Astrocyte of the hippocampus (primary cell): Measurements from ENCODE around the gene RABL6.
"Not testable (repeated sequence)": the region's sequence is repeated elsewhere in the genome, so short reads cannot be mapped to it uniquely, and the experiment has no call there.

Source experiments
- DNase-seq: peaks from one replicate; pipeline ENCODE4 v3.0.0; 2011; ENCODE audit warnings: low read depth, low spot score

RABL6 gene

DNA sequence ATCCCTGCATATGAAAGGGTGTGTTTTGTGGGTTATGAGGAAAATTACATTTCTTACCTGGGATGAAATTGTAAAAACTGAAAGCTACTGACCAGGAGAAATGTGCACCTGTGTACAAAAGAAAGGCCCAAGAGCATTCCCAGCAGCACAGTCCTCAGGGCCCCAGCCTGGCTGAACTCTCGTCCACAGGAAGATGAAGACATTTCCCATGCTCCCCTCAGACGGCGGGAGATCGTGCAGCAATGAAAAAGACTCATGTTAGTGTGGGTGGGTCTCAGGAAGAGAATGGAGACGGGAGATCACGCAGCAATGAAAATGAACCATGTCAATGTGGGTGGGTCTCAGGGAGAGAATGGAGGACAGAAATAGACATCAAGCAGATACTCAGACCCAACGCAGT lies 30.8 kb upstream of the RABL6 start:
- DNase-seq: no peak

DNA sequence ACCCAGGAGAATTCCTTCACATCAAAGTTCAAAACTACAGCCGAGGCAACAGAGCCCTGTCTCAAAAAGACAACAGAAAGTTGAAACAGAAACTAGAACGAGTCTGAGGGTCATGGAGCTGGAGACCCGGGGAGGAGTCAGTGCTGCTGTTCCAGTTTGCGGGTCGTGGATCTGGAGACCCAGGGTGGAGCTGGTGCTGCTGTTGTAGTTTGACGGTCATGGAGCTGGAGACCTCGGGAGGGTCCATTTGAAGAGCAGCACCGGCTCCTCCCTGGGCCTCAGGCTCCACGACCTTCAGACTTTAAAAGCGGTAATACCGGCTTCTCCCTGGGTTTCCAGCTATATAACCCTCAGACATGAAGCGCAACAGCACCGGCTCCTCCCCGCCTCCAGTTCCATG lies 30.4 kb upstream of the RABL6 start:
- no peak for DNase-seq

DNA sequence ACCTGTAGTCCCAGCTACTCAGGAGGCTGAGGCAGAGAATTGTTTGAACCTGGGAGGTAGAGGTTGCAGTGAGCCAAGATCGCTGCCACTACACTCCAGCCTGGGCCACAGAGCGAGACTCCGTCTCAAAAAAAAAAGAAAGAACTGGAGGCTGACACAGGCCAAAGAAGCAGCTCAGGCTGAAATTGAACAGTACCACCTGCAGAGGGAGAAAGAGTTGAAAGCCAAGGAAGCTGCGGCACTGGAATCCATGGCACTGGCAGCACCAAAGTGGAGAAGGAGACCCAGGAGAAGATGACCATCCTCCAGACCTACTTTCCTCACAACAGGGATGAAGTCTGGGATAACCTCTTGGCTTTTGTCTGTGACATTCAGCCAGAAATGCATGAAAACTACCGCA lies 27.9 kb upstream of the RABL6 start:
- no peak for DNase-seq

- no peak for DNase-seq
Measured at GRCh38 chr9:136782452-136782851, 25.3 kb upstream of the RABL6 start.

DNA sequence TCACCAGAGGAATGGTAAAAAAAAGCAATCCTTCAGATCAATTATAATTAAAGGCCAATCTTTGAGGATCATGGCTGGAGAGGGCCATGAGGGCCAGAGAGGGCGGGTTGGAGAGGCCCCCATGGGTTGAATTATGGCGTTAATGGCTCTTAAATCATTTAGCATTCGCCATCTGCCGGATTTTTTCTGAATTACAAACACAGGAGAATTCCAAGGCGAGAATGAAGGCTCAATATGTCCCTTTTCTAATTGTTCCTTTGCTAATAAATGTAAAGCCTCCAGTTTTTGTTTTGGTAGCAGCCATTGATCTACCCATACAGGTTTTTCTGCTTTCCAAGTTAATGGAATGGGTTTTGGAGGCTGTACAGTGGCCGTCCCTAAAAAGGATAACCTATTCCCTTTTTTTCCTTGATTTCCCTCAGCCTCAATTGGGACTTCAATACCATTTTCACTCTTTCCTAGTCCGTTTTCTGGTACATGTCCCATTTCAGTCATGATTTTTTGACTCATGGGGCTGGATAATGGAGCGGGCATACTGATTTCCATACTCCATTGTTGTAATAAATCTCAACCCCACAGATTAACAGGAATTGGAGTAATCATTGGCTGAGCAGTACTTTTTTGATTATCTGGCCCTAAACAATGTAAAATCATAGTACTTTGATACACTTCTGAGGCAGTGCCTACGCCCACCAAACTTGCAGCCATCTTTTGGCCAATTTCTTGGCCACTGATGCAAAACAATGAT lies 23.3 kb upstream of the RABL6 start:
- no peak for DNase-seq

- DNase-seq: no peak
Measured at GRCh38 chr9:136784997-136785361, 22.8 kb upstream of the RABL6 start.

- not testable (repeated sequence) for DNase-seq
Measured at GRCh38 chr9:136785565-136786355, 22.0 kb upstream of the RABL6 start.

DNA sequence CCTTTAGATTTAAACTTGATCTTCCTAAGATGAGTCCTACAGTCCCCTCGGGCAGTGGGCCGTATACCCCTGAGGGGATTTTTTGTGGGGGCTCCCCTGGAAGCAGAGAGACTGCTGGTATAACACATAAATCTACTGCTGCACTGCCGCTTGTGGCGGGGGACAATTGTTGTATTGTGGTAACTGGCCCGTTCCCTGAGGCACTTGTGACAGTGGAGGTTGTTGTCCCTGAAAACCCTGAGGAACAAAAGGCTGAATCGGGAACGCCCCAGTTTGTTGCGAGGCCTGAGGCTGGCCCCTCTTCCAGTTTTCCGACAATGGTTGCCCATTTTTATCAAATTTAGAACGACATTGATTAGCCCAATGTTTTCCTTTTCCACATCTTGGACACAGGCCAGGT lies 21.3 kb upstream of the RABL6 start:
- DNase-seq: no peak

- DNase-seq: not testable (repeated sequence)
Measured at GRCh38 chr9:136786983-136787382, 20.8 kb upstream of the RABL6 start.

DNA sequence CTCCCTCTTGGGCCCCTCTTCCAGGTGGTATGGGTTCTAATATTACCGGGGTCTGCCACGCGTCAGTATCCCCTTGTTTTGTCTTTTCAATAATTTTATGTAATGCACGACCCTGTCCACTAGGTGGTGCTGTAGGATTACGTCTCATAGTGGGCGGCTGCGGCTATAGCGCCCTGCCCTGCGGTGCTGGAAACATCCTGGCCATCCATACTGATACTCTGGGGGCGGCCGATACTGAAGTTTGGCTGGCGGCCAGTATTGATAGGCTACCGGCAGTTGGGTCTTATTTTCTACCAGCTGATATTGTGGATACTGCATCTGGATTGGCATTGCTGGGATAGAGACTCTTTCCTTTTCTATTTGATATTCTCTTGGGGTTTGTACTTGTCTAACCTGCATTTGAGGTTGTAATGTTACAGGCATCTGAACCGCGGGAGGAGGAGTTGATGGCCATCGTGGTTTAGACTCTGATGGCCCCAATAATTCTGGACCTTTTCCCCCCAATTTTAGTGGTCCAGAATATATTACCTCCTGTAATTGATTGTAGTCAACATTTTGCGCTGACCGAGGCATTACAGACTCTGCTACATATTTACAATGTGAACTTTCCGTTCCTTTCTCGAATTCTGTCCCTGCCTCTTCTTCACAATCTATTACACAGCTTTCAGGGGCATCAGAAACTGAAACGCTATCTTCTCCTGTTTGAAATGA lies 19.9 kb upstream of the RABL6 start:
- peak; percentile 73 for DNase-seq

DNA sequence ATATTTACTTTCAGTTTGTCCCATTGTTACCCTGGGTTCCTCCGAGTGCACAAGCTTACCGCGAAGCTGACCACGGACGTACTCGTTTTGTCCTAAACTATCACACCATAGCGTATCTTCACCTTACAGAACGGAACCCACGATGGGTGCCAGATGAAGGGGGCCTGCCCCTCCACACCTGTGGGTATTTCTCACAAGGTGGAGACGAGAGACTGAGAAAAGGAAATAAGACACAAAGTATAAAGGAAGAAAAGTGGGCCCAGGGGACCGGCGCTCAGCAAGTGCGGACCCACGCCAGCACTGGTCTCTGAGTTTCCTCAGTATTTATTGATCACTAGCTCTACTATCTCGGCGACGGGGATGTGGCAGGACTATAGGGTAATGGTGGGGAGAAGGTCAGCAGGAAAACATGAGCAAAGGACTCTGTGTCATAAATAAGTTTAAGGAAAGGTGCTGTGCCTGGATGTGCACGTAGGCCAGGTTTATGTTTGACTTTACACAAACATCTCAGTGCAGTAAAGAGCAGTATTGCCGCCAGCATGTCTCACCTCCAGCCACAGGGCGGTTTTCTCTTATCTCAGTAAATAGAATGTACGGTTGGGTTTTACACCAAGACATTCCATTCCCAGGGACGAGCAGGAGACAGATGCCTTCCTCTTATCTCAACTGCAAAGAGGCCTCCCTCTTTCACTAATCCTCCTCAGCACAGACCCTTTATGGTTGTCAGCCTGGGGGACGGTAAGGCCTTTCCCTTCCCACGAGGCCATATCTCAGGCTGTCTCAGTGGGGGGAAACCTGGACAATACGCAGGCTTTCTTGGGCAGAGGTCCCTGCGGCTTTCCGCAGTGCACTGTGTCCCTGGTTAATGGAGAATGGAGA lies 18.9 kb upstream of the RABL6 start:
- not testable (repeated sequence) for DNase-seq

DNA sequence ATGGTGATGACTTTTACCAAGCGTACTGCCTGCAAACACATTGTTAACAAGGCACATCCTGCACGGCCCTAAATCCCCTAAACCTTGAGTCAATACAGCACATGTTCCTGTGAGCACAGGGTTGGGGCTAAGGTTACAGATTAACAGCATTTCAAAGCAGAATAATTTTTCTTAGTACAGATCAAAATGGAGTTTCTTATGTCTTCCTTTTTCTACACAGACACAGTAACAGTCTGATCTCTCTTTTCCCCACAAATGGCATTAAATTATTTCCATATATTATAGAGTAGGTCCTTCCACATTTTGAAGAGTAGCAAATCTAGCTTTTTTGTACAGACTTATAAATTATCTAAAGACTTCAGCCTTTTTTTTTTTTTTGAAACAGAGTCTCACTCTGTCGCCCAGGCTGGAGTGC lies 18.2 kb upstream of the RABL6 start:
- no peak for DNase-seq

- DNase-seq: peak; percentile 100
Measured at GRCh38 chr9:136790640-136791515, 16.9 kb upstream of the RABL6 start, which contains the start of gene TMEM141. TMEM141 (plus strand) TSS chr9:136791344; CDS start chr9:136791371, 27 bp downstream.

DNA sequence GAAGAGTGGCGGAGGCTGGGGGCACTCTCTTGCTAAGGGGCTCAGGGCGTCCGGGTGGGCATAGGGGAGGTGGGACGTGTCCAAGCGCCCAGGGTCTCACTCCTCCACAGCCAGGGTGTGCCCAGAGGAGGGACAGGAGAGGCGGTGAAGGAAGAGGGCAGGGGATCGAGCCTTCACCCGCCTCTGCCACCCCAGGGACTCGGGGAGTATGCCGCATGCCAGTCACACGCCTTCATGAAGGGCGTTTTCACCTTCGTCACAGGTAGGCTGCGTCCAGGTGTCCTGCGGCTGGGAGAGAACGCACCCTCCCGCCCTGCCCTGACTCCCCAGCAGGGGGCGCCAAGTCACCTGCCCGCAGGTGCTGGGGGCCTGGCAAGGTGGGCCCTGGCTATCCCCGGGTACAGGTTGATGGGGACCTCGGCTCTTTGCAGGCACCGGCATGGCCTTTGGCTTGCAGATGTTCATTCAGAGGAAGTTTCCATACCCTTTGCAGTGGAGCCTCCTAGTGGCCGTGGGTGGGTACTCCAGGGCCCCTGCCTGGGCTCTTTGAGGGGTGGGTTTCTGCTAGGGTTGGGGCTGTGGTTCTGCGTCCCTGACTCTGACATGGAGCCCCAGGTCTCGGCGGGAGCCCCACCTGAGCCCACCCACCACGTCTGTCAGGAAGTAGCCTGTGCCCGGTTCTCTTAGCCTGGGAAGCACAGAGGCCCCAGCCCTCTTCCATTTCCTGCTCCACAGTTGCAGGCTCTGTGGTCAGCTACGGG lies 16.1 kb upstream of the RABL6 start:
- DNase-seq: peak; percentile 45

DNA sequence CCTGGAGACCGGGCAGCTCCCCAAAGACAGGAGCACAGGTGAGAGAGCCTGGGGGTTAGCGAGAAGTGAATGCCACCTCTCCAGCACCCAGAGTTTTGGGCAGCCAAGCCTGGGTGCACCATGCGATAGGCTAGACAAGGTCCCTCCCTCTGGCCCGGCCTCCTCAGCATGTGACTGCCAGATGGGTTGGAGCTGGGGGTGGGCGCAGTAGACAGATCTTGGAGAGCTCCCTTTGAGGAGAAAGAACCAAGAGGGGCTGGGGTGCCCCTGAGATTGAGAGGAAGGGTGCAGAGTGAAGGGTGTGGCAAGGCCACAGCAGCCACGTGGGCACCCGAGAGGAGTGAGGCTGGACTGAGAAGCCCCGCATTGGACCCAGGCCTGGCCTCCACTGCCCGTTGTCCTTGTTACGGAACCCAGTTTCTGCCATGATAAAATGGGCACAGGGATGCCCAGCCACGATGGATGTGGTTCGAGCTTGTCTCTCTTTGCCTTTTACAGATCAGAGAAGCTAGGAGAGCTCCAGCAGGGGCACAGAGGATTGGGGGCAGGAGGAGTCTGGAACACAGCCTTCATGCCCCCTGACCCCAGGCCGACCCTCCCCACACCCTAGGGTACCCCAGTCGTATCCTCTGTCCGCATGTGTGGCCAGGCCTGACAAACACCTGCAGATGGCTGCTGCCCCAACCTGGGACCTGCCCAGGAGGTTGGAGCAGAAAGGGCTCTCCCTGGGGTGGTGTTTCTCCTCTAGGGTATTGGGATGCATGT lies 15.2 kb upstream of the RABL6 start:
- no peak for DNase-seq

DNA sequence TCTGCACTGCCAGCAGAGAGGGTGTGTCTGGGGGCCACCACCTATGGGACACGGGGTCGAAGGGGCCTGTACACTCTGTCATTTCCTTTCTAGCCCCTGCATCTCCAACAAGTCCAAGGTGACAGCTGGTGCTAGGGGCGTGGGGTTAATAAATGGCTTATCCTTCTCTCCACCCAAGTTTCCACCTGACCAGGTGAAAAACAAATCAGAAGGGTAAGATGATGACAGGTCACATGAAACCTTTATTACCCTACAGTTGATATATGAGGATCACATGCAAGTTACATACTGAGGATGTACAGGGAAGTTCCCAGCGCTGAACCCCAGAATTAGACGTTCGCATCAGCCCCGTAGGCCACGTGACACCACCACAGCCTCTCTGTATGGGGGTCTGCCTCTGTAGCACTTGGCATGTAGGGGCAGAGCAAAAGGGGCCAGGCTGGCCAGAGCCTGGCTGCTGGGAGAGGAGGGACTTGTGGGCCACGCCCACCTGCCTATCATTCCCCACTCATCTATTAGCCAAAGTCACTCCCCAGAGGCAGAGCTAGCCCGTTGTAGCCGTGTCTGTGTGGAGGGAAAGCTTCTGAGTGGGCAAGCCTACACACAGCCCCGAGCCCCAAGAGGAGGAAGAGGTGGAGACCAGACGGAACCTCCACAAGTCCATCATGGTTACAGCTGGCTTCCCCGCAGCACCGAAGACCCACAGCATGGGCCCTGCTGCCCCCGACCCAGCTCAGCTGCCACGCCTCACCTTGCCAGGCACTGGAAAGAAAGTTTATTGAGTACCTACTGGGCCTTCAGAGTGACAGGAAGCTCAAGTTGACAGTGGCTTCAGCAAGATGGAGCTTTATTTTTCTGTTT lies 14.4 kb upstream of the RABL6 start:
- DNase-seq: no peak

DNA sequence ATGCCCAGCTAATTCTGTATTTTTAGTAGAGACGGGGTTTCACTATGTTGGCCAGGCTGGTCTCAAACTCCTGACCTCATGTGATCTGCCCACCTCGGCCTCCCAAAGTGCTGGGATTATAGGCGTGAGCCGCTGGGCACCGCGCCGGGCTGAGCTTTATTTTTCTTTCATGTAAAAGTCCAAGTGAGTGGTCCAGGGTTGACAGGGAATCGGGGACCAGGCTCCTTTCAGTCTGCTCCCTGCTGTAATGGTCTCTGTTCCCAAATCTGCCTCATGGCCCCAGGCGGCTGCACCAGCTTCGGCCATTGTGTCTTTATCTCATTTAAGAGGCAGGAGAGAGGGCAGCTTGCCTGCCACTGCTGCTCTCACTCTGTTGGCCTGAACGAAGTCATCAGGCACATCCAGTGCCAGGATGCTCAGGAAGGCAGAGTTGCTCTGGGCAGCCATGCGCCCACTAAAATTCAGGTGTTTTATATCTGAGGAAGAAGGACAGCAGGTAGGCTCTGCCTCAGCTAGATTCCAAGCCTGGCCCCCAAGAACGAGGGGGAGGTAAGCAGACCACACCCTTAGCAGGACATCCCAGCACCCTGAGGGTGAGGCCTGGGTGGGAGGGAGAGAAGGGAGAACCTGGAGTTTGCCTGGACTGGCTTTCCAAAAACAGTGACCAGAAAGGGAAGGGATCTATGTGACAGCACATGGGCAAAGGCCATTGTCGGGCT lies 13.3 kb upstream of the RABL6 start:
- no peak for DNase-seq
